H54 (cell line): ENCODE data around the gene FHAD1.
A peak's percentile ranks its signal among the peaks of the same experiment; 100 is the strongest.

Experiments used
- DNase-seq: peaks from one replicate; pipeline ENCODE4 v3.0.0; 2011; ENCODE audit warnings: low spot score, mixed read lengths; ENCODE audit not compliant: insufficient read length
- FAIRE-seq: peaks from 3 replicates; lab custom pipeline; 2011; peaks lifted over from hg19 to GRCh38; lab: Jason Lieb, UNC
- POLR2A ChIP-seq: IDR thresholded peaks from 2 replicates; pipeline ENCODE4 v1.6.1; 2011; ENCODE audit warnings: low read depth, mild to moderate bottlenecking, low read length

FHAD1 gene

GRCh38 chr1:15332952-15333715 is 86.1 kb downstream of the FHAD1 start:
- no peak for TF ChIP-seq POLR2A
- FAIRE-seq (no peak), DNase-seq (no peak)

GRCh38 chr1:15334995-15335394 is 88.0 kb downstream of the FHAD1 start:
- no peak for FAIRE-seq
- no peak for DNase-seq
- no peak for TF ChIP-seq POLR2A

DNA sequence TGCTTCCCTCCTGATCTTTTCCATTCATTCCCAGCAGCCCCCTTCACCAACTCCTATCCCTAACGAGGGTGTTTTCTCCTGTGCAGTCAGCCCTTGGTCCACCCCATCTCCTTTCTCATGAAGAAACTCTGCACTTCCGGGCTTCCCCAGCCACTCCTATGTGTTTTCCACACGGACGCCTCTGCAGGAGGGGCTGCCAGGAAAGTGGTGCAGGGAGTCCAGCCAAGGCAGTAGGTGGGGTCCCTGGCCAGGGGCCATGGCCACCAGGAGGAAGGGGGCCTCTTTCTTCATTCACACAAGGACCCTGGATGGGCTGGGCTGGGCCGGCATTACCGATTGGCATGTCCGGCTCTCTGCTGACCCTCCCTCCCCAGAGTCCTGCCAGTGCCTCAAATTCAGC is 89.8 kb downstream of the FHAD1 start:
- TF ChIP-seq POLR2A: no peak
- no peak for FAIRE-seq
- DNase-seq: no peak

GRCh38 chr1:15337656-15338402 is 90.8 kb downstream of the FHAD1 start:
- FAIRE-seq (peak; percentile 69), DNase-seq (peak; percentile 68)
- no peak for TF ChIP-seq POLR2A

DNA sequence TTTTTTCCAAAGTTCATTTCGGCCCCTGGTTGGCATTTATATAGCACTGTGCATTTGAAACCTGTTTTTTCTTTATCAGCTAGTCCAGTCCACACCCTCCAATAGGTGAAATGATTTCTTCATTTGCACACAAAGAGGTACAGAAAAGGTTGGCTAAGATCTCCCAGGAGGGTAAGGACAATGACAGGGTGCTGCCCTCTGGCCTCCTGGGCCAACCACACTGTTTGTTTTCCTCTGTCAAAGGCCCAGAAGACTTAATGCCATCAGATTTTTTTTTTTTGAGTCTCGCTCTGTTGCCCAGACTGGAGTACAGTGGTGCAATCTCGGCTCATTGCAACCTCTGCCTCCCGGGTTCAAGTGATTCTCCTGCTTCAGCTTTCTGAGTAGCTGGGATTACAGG is 92.5 kb downstream of the FHAD1 start:
- DNase-seq (no peak), FAIRE-seq (no peak)
- no peak for TF ChIP-seq POLR2A

- no peak for TF ChIP-seq POLR2A
- DNase-seq (no peak), FAIRE-seq (no peak)
Measured at GRCh38 chr1:15341228-15341627, 94.2 kb downstream of the FHAD1 start.

GRCh38 chr1:15341634-15342407 is 94.8 kb downstream of the FHAD1 start:
- no peak for TF ChIP-seq POLR2A
- no peak for DNase-seq
- FAIRE-seq: no peak

- FAIRE-seq (no peak), DNase-seq (no peak)
- no peak for TF ChIP-seq POLR2A
Measured at GRCh38 chr1:15342408-15342967, 95.5 kb downstream of the FHAD1 start.

DNA sequence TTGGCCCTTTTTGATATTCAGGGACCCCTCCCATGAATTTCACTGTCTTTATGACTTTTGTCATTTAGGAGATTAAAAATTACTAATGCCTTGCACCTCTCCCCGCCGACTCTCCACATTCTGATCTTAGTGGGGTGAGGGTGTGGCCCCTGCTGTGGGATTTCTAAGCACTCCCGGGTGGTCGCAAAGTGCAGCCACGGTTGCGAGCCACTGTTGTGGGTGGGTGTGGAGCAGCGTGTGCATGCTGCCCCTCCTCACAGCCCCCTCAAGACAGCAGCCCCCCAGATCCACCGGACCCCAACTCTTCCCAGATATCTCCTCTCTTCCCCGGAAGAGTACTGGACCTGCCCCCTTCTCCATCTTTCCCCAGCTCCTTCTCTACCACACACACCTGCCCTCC is 96.1 kb downstream of the FHAD1 start:
- no peak for FAIRE-seq
- DNase-seq: no peak
- TF ChIP-seq POLR2A: no peak

DNA sequence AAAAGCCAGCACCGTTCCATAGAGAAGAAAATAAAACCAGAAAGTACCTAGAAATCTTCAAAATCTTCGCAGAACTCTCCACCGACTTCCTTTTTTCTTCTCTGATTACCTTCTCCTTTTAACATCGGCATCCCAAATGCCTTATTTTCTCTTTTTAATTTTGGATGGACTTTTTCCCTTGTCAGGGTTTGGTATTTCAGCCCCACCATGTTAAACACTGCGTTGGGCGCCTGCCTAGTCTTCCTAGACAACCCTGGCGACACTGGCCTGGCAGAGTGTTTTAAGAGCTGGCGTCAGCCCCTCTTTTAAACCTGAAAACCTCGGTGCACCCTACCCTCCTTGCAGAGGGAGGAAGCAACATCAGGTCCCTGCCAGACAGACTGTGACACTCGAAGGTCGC is 96.7 kb downstream of the FHAD1 start:
- DNase-seq (no peak), FAIRE-seq (no peak)
- TF ChIP-seq POLR2A: no peak

DNA sequence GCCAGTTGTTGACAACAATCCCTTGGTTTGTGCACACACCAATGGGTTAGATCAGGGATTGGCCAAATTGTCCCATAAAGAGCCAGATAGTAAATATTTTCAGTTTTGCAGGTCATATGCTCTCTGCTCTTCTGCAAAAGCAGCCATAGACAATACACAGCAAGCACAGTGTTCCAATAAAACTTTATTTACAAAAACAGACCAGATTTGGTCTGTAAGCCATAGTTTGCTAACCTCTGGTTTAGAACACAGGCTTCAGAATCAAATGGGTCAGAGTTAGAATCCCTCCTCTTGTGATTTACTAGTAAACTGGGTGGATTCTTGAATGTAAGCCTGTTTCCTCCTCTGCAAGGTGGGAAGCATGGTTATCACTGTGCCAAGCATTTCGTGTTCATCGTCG is 97.4 kb downstream of the FHAD1 start:
- no peak for TF ChIP-seq POLR2A
- no peak for FAIRE-seq
- DNase-seq: no peak

DNA sequence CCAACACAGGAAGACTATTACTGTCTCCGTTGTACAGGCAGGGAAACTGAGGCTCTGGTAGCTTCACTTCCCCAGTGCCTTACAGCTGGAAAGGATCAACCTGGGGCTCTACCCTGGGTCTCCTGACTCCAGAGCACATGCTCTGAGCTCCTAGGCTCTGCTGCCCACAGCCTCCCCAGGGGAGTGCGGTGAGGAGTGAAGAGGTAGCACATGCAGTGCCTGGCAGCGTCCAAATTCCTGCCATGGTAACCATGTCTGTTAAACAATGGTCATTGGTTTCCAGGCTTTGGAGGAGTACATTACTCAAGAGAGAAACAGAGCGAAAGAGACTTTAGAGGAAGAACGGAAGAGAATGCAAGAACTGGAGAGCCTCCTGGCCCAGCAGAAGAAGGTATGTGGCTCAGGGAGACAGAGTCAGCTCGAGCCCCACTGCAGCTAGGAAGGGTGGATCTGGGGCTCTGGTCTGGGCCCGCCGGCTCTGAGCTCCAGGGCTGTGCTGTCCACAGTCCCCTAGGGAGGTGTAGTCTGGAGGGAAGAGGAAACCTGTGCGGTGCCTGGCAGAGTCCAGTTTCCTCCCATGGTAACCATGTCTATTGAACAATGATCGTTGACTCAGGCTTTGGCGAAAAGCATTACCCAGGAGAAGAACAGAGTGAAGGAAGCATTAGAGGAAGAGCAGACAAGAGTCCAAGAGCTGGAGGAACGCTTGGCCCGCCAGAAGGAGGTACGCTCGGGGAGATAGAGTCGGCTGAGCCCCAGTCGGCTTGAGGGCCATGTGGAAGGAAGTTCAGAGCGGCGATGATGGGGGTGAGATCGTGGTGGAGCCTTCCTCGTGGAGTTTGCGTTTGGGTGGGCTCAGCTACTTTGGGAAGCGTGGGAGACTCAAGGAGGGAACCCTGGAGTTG is 98.0 kb downstream of the FHAD1 start:
- no peak for DNase-seq
- no peak for TF ChIP-seq POLR2A
- no peak for FAIRE-seq
